H1 (cell line): Measurements from ENCODE around the gene AOPEP. TPM values are rescaled to one million over a fixed set of nuclear protein-coding genes. Genes with fewer than 3 reads are reported as not detected.

Source experiments
- CTCF ChIA-PET: fragments of 300-600 bp; sonication (Branson Sonifier 250); formaldehyde crosslinking; loops from one replicate; lab custom pipeline; 2021; ENCODE audit not compliant: partially characterized antibody; lab: Charles Lee
- POLR2A ChIA-PET: fragments of 300-600 bp; sonication (Branson Sonifier 250); formaldehyde crosslinking; loops from one replicate; lab custom pipeline; 2021; ENCODE audit warnings: inconsistent platforms; ENCODE audit not compliant: partially characterized antibody; lab: Charles Lee
- DNase-seq, 2 experiments: peaks; one replicate each; pipeline versions ENCODE4 v3.0.0 to v3.0.0-alpha.2; 2010 to 2022; ENCODE audit warnings: low spot score in 2 of 2, low read depth in 1 of 2, mixed read lengths in 1 of 2
- FAIRE-seq: peaks from 2 replicates; lab custom pipeline; 2011; peaks lifted over from hg19 to GRCh38; lab: Jason Lieb, UNC
- H2AFZ ChIP-seq: 2 replicates; pipeline ENCODE4 v1.8.1; 2012; ENCODE audit warnings: low read length, inconsistent platforms
- H2AK5ac ChIP-seq: 2 replicates; pipeline ENCODE4 v1.6.1; 2013; ENCODE audit warnings: low read depth, low read length
- H2BK120ac ChIP-seq: replicated peaks from 2 replicates; pipeline ENCODE3; 2013; ENCODE audit warnings: low read depth, low read length, inconsistent platforms
- H2BK12ac ChIP-seq: 2 replicates; pipeline ENCODE4 v1.6.1; 2013; ENCODE audit warnings: low read depth, low read length
- H2BK15ac ChIP-seq: 2 replicates; pipeline ENCODE4 v1.6.1; 2013; ENCODE audit warnings: low read length
- H2BK20ac ChIP-seq: 2 replicates; pipeline ENCODE4 v1.6.1; 2013; ENCODE audit warnings: low read length
- H2BK5ac ChIP-seq: 2 replicates; pipeline ENCODE4 v1.6.1; 2013; ENCODE audit warnings: low read depth, low read length
- H3K14ac ChIP-seq: 2 replicates; pipeline ENCODE4 v1.6.1; 2013; ENCODE audit warnings: inconsistent platforms; ENCODE audit not compliant: insufficient read length
- H3K18ac ChIP-seq: 2 replicates; pipeline ENCODE4 v1.6.1; 2013; ENCODE audit warnings: low read length; ENCODE audit errors: extremely low read depth
- H3K23ac ChIP-seq: 2 replicates; pipeline ENCODE4 v1.6.1; 2013; ENCODE audit warnings: inconsistent platforms; ENCODE audit not compliant: insufficient read length
- H3K23me2 ChIP-seq: 2 replicates; pipeline ENCODE4 v1.6.1; 2013; ENCODE audit warnings: low read depth, low read length
- H3K27ac ChIP-seq: 2 replicates; pipeline ENCODE4 v1.6.1; 2011; ENCODE audit warnings: low read depth, low read length, inconsistent platforms
- H3K27me3 ChIP-seq, 4 experiments: replicated peaks in 1 of 4; 1 replicate in 1 of 4; 2 replicates in 3 of 4; pipeline versions ENCODE4 v1.6.1 to v1.8.1; 2011 to 2013; ENCODE audit warnings: low read length in 3 of 4, mild to moderate bottlenecking in 3 of 4, inconsistent platforms in 2 of 4, mixed read lengths in 2 of 4, moderate library complexity in 1 of 4; ENCODE audit not compliant: control insufficient read depth in 3 of 4, insufficient read depth in 3 of 4; ENCODE audit errors: extremely low read depth in 1 of 4
- H3K36me3 ChIP-seq, 4 experiments: 2 replicates each; pipeline versions ENCODE4 v1.6.1 to v1.8.1; 2011 to 2013; ENCODE audit warnings: mild to moderate bottlenecking in 4 of 4, low read length in 3 of 4, moderate library complexity in 2 of 4, control low read depth in 1 of 4, inconsistent platforms in 1 of 4; ENCODE audit not compliant: insufficient read depth in 4 of 4, control insufficient read depth in 2 of 4
- H3K4ac ChIP-seq: replicated peaks from 2 replicates; pipeline ENCODE3; 2013; ENCODE audit warnings: low read length, low read depth, mixed read lengths, inconsistent platforms; ENCODE audit not compliant: insufficient read length
- H3K4me1 ChIP-seq, 4 experiments: replicated peaks in 1 of 4; 1 replicate in 1 of 4; 2 replicates in 3 of 4; pipeline versions ENCODE4 v1.6.1 to v1.8.1; 2011 to 2013; ENCODE audit warnings: low read length in 3 of 4, inconsistent platforms in 2 of 4, mixed read lengths in 1 of 4; ENCODE audit not compliant: insufficient read depth in 4 of 4, control insufficient read depth in 3 of 4
- H3K4me2 ChIP-seq, 2 experiments: 2 replicates each; pipeline versions ENCODE4 v1.6.1 to v1.8.1; 2011 to 2013; ENCODE audit warnings: low read depth in 2 of 2, low read length in 2 of 2, control low read depth in 1 of 2, inconsistent platforms in 1 of 2, mild to moderate bottlenecking in 1 of 2; ENCODE audit not compliant: insufficient read depth in 1 of 2
- H3K4me3 ChIP-seq, 4 experiments: fragments of 200-600, 300-600 bp in 1 of 4; sonication (generic), shearing (Covaris generic), sonication (Bioruptor Twin) in 1 of 4; 2 replicates each; pipeline versions ENCODE4 v1.5.1 to v1.8.1; 2011 to 2016; ENCODE audit warnings: low read length in 4 of 4, low read depth in 3 of 4, control low read depth in 2 of 4, inconsistent platforms in 2 of 4, mild to moderate bottlenecking in 2 of 4, mixed read lengths in 1 of 4, moderate library complexity in 1 of 4; ENCODE audit not compliant: insufficient read depth in 2 of 4; ENCODE audit errors: extremely low read depth in 1 of 4
- H3K56ac ChIP-seq: replicated peaks from 2 replicates; pipeline ENCODE3; 2013; ENCODE audit warnings: low read depth, mild to moderate bottlenecking, mixed read lengths, low read length, inconsistent platforms; ENCODE audit not compliant: insufficient read length
- H3K79me1 ChIP-seq: 2 replicates; pipeline ENCODE4 v1.6.1; 2013; ENCODE audit warnings: low read depth, low read length, control low read depth
- H3K79me2 ChIP-seq, 2 experiments: 2 replicates each; pipeline versions ENCODE4 v1.6.1 to v1.8.1; 2012 to 2013; ENCODE audit warnings: low read length in 2 of 2, mild to moderate bottlenecking in 2 of 2, inconsistent platforms in 1 of 2; ENCODE audit not compliant: insufficient read depth in 2 of 2, control insufficient read depth in 1 of 2
- H3K9ac ChIP-seq, 4 experiments: replicated peaks in 1 of 4; 1 replicate in 1 of 4; 2 replicates in 3 of 4; pipeline versions ENCODE4 v1.6.1 to v1.8.1; 2011 to 2013; ENCODE audit warnings: low read depth in 3 of 4, low read length in 3 of 4, control low read depth in 2 of 4, mild to moderate bottlenecking in 2 of 4, moderate library complexity in 2 of 4, inconsistent platforms in 1 of 4; ENCODE audit errors: extremely low read depth in 1 of 4
- H3K9me3 ChIP-seq, 2 experiments: 2 replicates each; pipeline versions ENCODE4 v1.6.1 to v1.8.1; 2012 to 2013; ENCODE audit warnings: mild to moderate bottlenecking in 2 of 2, moderate library complexity in 2 of 2, control low read depth in 1 of 2, inconsistent platforms in 1 of 2, low read depth in 1 of 2, low read length in 1 of 2, mixed read lengths in 1 of 2; ENCODE audit not compliant: insufficient read depth in 2 of 2
- H4K20me1 ChIP-seq, 2 experiments: replicated peaks in 1 of 2; 2 replicates each; pipeline versions ENCODE3 to v1.8.1; 2011 to 2013; ENCODE audit warnings: inconsistent platforms in 2 of 2, low read length in 2 of 2, mild to moderate bottlenecking in 1 of 2; ENCODE audit not compliant: insufficient read depth in 2 of 2, control insufficient read depth in 1 of 2
- H4K5ac ChIP-seq: 2 replicates; pipeline ENCODE4 v1.6.1; 2013; ENCODE audit warnings: low read length, low read depth, mixed read lengths, inconsistent platforms; ENCODE audit not compliant: insufficient read length
- H4K8ac ChIP-seq: 2 replicates; pipeline ENCODE4 v1.8.0; 2013; ENCODE audit warnings: mild to moderate bottlenecking, moderate library complexity, low read length, inconsistent platforms; ENCODE audit not compliant: insufficient read depth; ENCODE audit errors: extremely low read depth
- H4K91ac ChIP-seq: replicated peaks from 2 replicates; pipeline ENCODE3; 2013; ENCODE audit warnings: low read length, mixed read lengths, inconsistent platforms; ENCODE audit not compliant: insufficient read length
- KDM4A ChIP-seq: IDR thresholded peaks from one replicate; pipeline ENCODE4 v1.7.1; 2012; ENCODE audit warnings: low read depth, mild to moderate bottlenecking, moderate library complexity, low read length, inconsistent platforms; ENCODE audit not compliant: severe bottlenecking
- SRF ChIP-seq: IDR thresholded peaks from 2 replicates; pipeline ENCODE4 v1.6.1; 2011; ENCODE audit warnings: mild to moderate bottlenecking, low read depth, low read length, moderate library complexity
- WGBS, 2 experiments: shearing (Covaris generic) in 1 of 2; methylation state at CpG; one replicate each; pipeline versions ENCODE4 v1.1.6 to v1.1.7; 2013 to 2015; ENCODE audit warnings: low lambda C conversion rate in 2 of 2, mixed read lengths in 2 of 2, inconsistent platforms in 1 of 2, low coverage in 1 of 2, missing lambda C conversion rate in 1 of 2; ENCODE audit not compliant: insufficient replicate concordance in 2 of 2, insufficient coverage in 1 of 2, insufficient read length in 1 of 2; ENCODE audit errors: extremely low coverage in 1 of 2, missing lambda C conversion rate in 1 of 2; 5-methylcytosine and 5-hydroxymethylcytosine counted together
- polyA plus RNA-seq, 7 experiments: library from polyadenylated mRNA; depleted of rRNA in 3 of 7; stranded (reverse) in 5 of 7; unstranded in 2 of 7; fragments of >200 nt in 5 of 7; fragments of 200-250 nt in 2 of 7; gene quantifications; 1 replicate in 5 of 7; 2 replicates in 1 of 7; 4 replicates in 1 of 7; pipeline versions ENCODE4 v1.2.1 to v1.2.3, GENCODE V29; 2011 to 2013; ENCODE audit warnings: missing spikeins in 2 of 7, mixed read lengths in 2 of 7
- total RNA-seq: library from RNA; stranded (reverse); fragmentation: NEBNext Ultra II Directional; extraction: Animal tissue kit (Norgen Biotek cat#: 25700); gene quantifications from 2 replicates; pipeline ENCODE4 v1.2.1, GENCODE V29; 2021

Gene AOPEP
- total and polyA plus RNA-seq, 2 of the 8 experiments (the other 6 are each of a cell fraction or from before 2014, with no cell fraction given), result 6.1 to 14.3 TPM

DNA sequence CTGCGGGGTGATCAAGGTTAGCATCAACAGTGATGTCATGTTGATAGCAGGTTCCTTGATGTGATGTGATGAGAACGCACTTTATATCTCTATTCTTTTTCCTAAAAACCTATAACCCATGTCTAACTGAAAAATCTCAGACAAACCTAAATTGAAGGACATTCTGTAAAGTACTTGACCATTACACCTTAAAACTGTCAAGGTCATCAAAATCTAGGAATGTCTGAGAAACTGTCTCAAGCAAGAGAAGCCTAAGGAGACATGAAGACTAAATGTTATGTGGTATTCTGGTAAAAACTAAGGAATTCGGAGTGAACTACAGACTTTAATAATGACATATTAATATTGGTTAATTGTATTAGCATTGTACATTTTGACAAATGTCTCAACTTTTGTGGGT lies 170.0 kb downstream of the AOPEP start:
- POLR2A ChIA-PET, result no interaction called here

More for the DNA sequence above, 170.0 kb downstream of the AOPEP start:
- Histone ChIP-seq H3K36me3 (no peaks in the 10 kb centered on the region), H3K9me3 (no peaks in the 10 kb centered on the region), H2BK12ac (no peak overlapping the region), H2BK120ac (no peak overlapping the region), H2BK5ac (no peak overlapping the region), H3K18ac (no peak overlapping the region), H4K20me1 (no peaks in the 10 kb centered on the region), H4K8ac (no peak overlapping the region), H3K4me3 (no peak overlapping the region), H3K27me3 (no peaks in the 10 kb centered on the region), H3K27ac (no peak overlapping the region), H2AFZ (no peak overlapping the region), H3K14ac (no peak overlapping the region), H3K56ac (no peak overlapping the region), H3K4ac (no peak overlapping the region), H3K9ac (no peak overlapping the region), H3K79me2 (no peaks in the 10 kb centered on the region), H3K4me2 (no peak overlapping the region), H3K4me1 (no peaks in the 10 kb centered on the region; a peak in 2 of 7 replicates), H2AK5ac (no peak overlapping the region), H4K91ac (no peak overlapping the region), H2BK15ac (no peak overlapping the region), H4K5ac (no peak overlapping the region), H2BK20ac (no peak overlapping the region), H3K23ac (no peak overlapping the region), H3K79me1 (no peaks in the 10 kb centered on the region), H3K23me2 (no peaks in the 10 kb centered on the region)
- no peak for FAIRE-seq
- DNase-seq, result no peak
- CTCF ChIA-PET, result interaction anchor here (0.8 kb wide), 1 partner anchor 215 kb away, joined by 3 read pairs; no protein-coding TSS in a partner anchor
- WGBS, 2 experiments, result 84% methylated on average over 3 of the region's 3 CpGs; no CpG with 5 or more reads in 1 of the 2 experiments
- TF ChIP-seq SRF, result no peak
- no peak for TF ChIP-seq KDM4A
